ENCODE measurements around the gene MYD88. TPM values are rescaled to one million over a fixed set of nuclear protein-coding genes. Genes with fewer than 3 reads are reported as not detected.

MYD88 gene
- total and polyA plus RNA-seq, 7 donors, result 27.8 to 74.0 (median 39.7) TPM

DNA sequence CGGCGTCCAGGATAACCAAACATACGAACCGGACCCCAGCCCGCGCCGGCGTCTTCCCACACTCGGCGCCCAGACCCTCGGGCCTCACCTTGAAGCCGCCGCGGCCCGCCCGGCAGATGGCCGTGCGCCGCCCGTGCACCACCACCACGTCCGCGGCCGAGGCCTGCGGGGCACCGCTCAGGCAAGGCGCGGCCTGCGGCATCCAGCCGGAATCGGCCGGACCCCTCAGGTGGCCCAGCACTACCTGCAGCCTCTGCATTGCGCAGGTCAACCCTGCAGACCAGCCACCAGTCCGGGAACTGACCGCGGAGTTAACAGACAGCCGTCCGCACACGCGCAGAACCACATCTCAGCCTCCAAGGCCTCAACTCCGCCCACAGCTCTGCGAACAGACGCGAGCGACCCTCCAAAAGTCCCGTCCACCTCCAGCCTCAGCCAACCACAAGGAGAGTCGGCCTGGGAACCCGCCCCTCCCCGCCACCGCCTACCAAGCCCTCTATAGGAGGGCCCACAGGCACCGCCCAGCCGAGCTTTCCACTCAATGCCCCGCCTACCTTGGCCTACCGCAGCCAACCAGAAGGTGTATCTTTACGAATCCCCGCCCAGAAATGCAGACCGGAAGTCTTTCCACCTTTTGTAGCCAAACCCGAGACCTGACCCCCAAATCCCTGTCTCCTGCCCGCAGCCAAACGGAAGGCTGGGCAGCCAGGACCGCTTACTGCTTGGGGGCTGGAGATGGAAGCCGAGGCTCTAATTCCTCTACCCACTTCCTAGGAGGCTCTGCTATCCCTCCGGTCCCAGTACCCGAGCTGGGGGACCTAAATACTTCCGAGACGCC, 1.5 kb upstream of the MYD88 start, which contains the start of gene ACAA1:
TSS of gene ACAA1 (minus strand) at position 351 of the 838 bp plus-strand sequence. CDS start at position 259, 92 bp downstream.
- intact Hi-C loops (cut with DNase I), result loop anchor here (2.0 to 5.0 kb wide), 3 partner anchors 40 to 320 kb away; no protein-coding TSS in a partner anchor
- TF ChIP-seq EP300 (IDR thresholded peaks at IDR 0.05) (no peak), POLR2AphosphoS5 (IDR thresholded peaks at IDR 0.05) (peak; percentile 89 to 97 (median 93)), POLR2A (IDR thresholded peaks at IDR 0.05) (peak; percentile 82 to 89)
- TF ChIP-seq, protein P1, sequence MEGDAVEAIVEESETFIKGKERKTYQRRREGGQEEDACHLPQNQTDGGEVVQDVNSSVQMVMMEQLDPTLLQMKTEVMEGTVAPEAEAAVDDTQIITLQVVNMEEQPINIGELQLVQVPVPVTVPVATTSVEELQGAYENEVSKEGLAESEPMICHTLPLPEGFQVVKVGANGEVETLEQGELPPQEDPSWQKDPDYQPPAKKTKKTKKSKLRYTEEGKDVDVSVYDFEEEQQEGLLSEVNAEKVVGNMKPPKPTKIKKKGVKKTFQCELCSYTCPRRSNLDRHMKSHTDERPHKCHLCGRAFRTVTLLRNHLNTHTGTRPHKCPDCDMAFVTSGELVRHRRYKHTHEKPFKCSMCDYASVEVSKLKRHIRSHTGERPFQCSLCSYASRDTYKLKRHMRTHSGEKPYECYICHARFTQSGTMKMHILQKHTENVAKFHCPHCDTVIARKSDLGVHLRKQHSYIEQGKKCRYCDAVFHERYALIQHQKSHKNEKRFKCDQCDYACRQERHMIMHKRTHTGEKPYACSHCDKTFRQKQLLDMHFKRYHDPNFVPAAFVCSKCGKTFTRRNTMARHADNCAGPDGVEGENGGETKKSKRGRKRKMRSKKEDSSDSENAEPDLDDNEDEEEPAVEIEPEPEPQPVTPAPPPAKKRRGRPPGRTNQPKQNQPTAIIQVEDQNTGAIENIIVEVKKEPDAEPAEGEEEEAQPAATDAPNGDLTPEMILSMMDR (IDR thresholded peaks at IDR 0.05), result no peak
- Histone ChIP-seq H3K9me3 (no peaks in the 10 kb centered on the region), H3K27ac (peak within 1 kb of the TSS; percentile 89 to 97 (median 94)), H3K4me1 (peaks cover 0 to 60% (median 37%) of the 10 kb centered on the region in 4 donors), H3K27me3 (no peaks in the 10 kb centered on the region), H3K4me3 (peak within 1 kb of the TSS; percentile 72 to 96 (median 89)), H3K36me3 (peaks cover 5 to 46% (median 20%) of the 10 kb centered on the region in 4 donors)
- peak; percentile 100 for DNase-seq
- 0% methylated on average over 66 of the region's 66 CpGs for WGBS, 2 donors

DNA sequence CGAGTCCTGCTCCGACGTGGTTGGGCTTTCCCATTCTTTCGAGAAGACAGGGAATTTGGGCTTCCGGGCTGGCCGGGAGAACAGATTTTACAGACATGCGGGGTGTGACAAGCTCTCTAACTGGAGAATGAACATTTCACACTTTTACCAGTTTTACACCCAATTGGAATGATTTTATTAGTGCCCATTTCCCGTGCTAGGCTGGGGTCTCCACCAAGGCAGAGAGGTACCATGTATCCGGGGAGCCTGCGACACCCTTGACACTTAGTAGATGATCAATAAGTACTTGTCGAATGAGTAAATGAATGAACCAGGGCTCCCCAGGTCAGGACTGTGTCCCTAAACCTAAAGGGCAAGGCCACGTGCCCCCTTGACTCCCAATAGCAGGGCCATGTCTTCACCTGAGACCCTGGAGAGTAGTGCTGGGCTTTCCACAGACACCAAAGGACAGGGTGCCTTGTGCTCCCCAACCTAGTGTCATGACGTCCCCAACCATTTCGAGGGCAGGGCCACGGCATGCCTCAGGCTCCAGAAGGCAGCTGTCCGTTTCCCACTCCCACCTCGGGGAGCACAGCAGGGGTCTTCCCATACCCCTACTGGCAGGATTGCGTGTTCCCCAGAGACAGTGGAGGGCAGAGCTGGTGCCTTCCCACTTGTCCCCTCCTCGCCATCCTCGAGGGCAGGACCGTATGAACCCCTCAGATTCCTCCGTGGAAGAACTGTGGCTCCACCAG, 679 bp upstream of the MYD88 start:
- no peak for TF ChIP-seq POLR2AphosphoS5 (IDR thresholded peaks at IDR 0.05)
- TF ChIP-seq, protein P1 (IDR thresholded peaks at IDR 0.05), result peak in 2 of 4 experiments; percentile 11 to 16
- Histone ChIP-seq H3K4me3 (peak overlapping the region; percentile 72 to 96 (median 89)), H3K27ac (peak overlapping the region; percentile 89 to 97 (median 94)), H3K9me3 (no peaks in the 10 kb centered on the region), H3K4me1 (peaks cover 0 to 60% (median 36%) of the 10 kb centered on the region in 4 donors), H3K27me3 (no peaks in the 10 kb centered on the region), H3K36me3 (peaks cover 5 to 45% (median 18%) of the 10 kb centered on the region in 4 donors)
- 7 to 16% methylated on average over 22 of the region's 22 CpGs for WGBS, 2 donors
- DNase-seq, result no peak
- intact Hi-C loops (cut with DNase I), result loop anchor here (1.0 to 5.0 kb wide), 4 partner anchors 28 to 320 kb away; partner anchors contain the start of gene OXSR1

DNA sequence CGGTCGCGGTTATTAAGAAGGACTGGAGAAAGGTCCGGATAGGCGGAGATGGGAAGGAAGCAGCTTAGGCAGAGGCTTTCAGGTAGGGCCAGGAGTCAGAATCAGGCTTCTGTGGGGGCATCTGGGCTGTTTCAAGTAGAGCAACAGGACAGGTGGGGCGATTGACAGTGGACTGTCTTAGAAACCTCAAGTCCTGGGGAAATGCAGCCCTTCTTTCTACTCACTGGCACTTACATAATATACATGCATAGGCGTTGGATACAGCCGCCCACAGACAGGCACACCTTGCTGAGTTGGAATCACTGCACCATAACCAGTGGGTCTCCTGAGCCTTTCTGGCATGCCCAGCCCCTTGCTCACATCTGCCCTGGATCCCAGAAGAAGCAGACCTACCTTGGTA, 730 bp downstream of the MYD88 start:
- TF ChIP-seq POLR2A (IDR thresholded peaks at IDR 0.05), result no peak
- TF ChIP-seq, protein P1 (IDR thresholded peaks at IDR 0.05), result no peak
- no peak for TF ChIP-seq EP300 (IDR thresholded peaks at IDR 0.05)
- TF ChIP-seq POLR2AphosphoS5 (IDR thresholded peaks at IDR 0.05), result no peak
- Histone ChIP-seq H3K9me3 (no peaks in the 10 kb centered on the region), H3K27me3 (no peaks in the 10 kb centered on the region), H3K36me3 (peaks cover 0 to 31% (median 11%) of the 10 kb centered on the region in 4 donors), H3K27ac (peak overlapping the region; percentile 89 to 97 (median 94)), H3K4me3 (peak overlapping the region; percentile 72 to 96 (median 89)), H3K4me1 (peaks cover 0 to 48% (median 36%) of the 10 kb centered on the region in 4 donors)
- 0 to 4% methylated on average over 8 of the region's 8 CpGs for WGBS, 2 donors
- DNase-seq, result no peak
- intact Hi-C loops (cut with DNase I), result loop anchor here (5.0 kb wide), 2 partner anchors 38 to 318 kb away; no protein-coding TSS in a partner anchor

DNA sequence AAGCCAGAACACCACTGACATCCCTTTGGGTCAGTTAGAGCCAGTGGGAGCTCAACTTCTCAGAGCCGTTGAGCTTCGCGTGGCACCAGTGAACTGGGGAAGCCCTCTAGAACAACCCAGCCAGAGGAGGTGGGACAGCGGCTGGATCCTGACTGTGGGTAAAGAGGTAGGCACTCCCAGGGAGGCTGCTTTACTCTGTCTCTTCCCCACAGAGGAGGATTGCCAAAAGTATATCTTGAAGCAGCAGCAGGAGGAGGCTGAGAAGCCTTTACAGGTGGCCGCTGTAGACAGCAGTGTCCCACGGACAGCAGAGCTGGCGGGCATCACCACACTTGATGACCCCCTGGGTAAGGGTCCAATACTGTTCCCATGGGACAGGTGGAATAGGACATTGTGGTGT, 1.2 kb downstream of the MYD88 start:
- TF ChIP-seq EP300 (IDR thresholded peaks at IDR 0.05), result no peak
- TF ChIP-seq POLR2A (IDR thresholded peaks at IDR 0.05), result no peak
- TF ChIP-seq, protein P1 (IDR thresholded peaks at IDR 0.05), result no peak
- no peak for TF ChIP-seq POLR2AphosphoS5 (IDR thresholded peaks at IDR 0.05)
- Histone ChIP-seq H3K4me3 (peak overlapping the region in 3 of 4 donors; percentile 72 to 96 (median 95)), H3K36me3 (peaks cover 0 to 28% (median 10%) of the 10 kb centered on the region in 4 donors), H3K27ac (peak overlapping the region in 1 of 4 donors; percentile 89), H3K27me3 (no peaks in the 10 kb centered on the region), H3K4me1 (peaks cover 0 to 45% (median 34%) of the 10 kb centered on the region in 4 donors), H3K9me3 (no peaks in the 10 kb centered on the region)
- 81 to 85% methylated on average over 7 of the region's 7 CpGs for WGBS, 2 donors
- no peak for DNase-seq
- intact Hi-C loops (cut with DNase I), result loop anchor here (5.0 kb wide), 2 partner anchors 38 to 318 kb away; no protein-coding TSS in a partner anchor
